ENCODE results near the gene STRAP.

GRCh38 chr12:15896867-15897266 is 14.7 kb downstream of the STRAP start:
- no peak for TF ChIP-seq CTCF (IDR thresholded peaks at IDR 0.05)
- TF ChIP-seq POLR2A (IDR thresholded peaks at IDR 0.05): no peak

All from body of pancreas (tissue), 4 donors.